Amniotic stem cell (primary cell): ENCODE data around the gene PRDX2.
A peak's percentile ranks its signal among the peaks of the same experiment; 100 is the strongest.
"Not testable (repeated sequence)": the region's sequence is repeated elsewhere in the genome, so short reads cannot be mapped to it uniquely, and the experiment has no call there.

ENCODE experiments used
- DNase-seq: peaks from one replicate; lab custom pipeline; 2025; lab: John Stamatoyannopoulos, UW

Gene PRDX2

GRCh38 chr19:12801466-12802266 is at the start of gene PRDX2, which contains the start of gene THSD8:
PRDX2 (minus strand) TSS chr19:12801800; CDS start chr19:12801261, 539 bp downstream.
THSD8 (plus strand) TSS chr19:12802069; CDS start chr19:12802072, 3 bp downstream.
- peak; percentile 41 for DNase-seq

- peak; percentile 58 for DNase-seq
These were observed 45.8 kb upstream of the PRDX2 start for GRCh38 chr19:12847159-12848139.

- not testable (repeated sequence) for DNase-seq
These were observed 45.0 kb upstream of the PRDX2 start for GRCh38 chr19:12846613-12847012.

GRCh38 chr19:12843999-12844732 is 42.6 kb upstream of the PRDX2 start:
- no peak for DNase-seq

GRCh38 chr19:12843328-12843727 is 41.7 kb upstream of the PRDX2 start:
- no peak for DNase-seq

- DNase-seq = no peak
These were observed 40.9 kb upstream of the PRDX2 start for GRCh38 chr19:12842511-12842910.

- DNase-seq = no peak
These were observed 39.5 kb upstream of the PRDX2 start for GRCh38 chr19:12841094-12841493.

- DNase-seq = peak; percentile 15
These were observed 38.8 kb upstream of the PRDX2 start for GRCh38 chr19:12840091-12841079.

- DNase-seq = no peak
These were observed 37.5 kb upstream of the PRDX2 start for GRCh38 chr19:12838886-12839756.

- DNase-seq = no peak
These were observed 36.7 kb upstream of the PRDX2 start, which contains the start of gene MAST1 for GRCh38 chr19:12838182-12838885. MAST1 (plus strand) TSS chr19:12838515; CDS start chr19:12838573, 58 bp downstream.

GRCh38 chr19:12837225-12837624 is 35.6 kb upstream of the PRDX2 start:
- no peak for DNase-seq

- no peak for DNase-seq
These were observed 34.9 kb upstream of the PRDX2 start for GRCh38 chr19:12836529-12836863.

GRCh38 chr19:12834976-12835757 is 33.6 kb upstream of the PRDX2 start:
- no peak for DNase-seq

- DNase-seq = no peak
These were observed 33.0 kb upstream of the PRDX2 start, which contains the start of gene RTBDN for GRCh38 chr19:12834566-12834943. RTBDN (minus strand) TSS chr19:12834579; CDS start chr19:12829979, 4,600 bp downstream.

- DNase-seq = no peak
These were observed 32.4 kb upstream of the PRDX2 start for GRCh38 chr19:12833738-12834565.

GRCh38 chr19:12833418-12833737 is 31.8 kb upstream of the PRDX2 start:
- DNase-seq = no peak

- DNase-seq = no peak
These were observed 26.9 kb upstream of the PRDX2 start for GRCh38 chr19:12828494-12828893.
